HG03135 (cell line): Measurements from ENCODE around the gene RICTOR.

ENCODE experiments used
- ATAC-seq: cut with Tn5 transposase; IDR thresholded peaks from one replicate; pipeline ENCODE4 v1.9.1; 2021; ENCODE audit warnings: mild to moderate bottlenecking, moderate library complexity; ENCODE audit not compliant: unreplicated experiment

The RICTOR gene

GRCh38 chr5:39100851-39101396, 26.7 kb upstream of the RICTOR start:
- ATAC-seq, result no peak

- no peak for ATAC-seq
Measured at GRCh38 chr5:39100301-39100850, 26.2 kb upstream of the RICTOR start.

GRCh38 chr5:39099831-39100230, 25.6 kb upstream of the RICTOR start:
- no peak for ATAC-seq

- ATAC-seq, result no peak
Measured at GRCh38 chr5:39093352-39093751, 19.2 kb upstream of the RICTOR start.

GRCh38 chr5:39092581-39093351, 18.6 kb upstream of the RICTOR start:
- ATAC-seq, result no peak

GRCh38 chr5:39091940-39092580, 17.9 kb upstream of the RICTOR start:
- ATAC-seq, result no peak

- no peak for ATAC-seq
Measured at GRCh38 chr5:39083968-39084367, 9.8 kb upstream of the RICTOR start.

- no peak for ATAC-seq
Measured at GRCh38 chr5:39082995-39083394, 8.8 kb upstream of the RICTOR start.

GRCh38 chr5:39080597-39081204, 6.5 kb upstream of the RICTOR start:
- ATAC-seq, result no peak

- ATAC-seq, result no peak
Measured at GRCh38 chr5:39080168-39080567, 6.0 kb upstream of the RICTOR start.

GRCh38 chr5:39079147-39079546, 4.9 kb upstream of the RICTOR start:
- no peak for ATAC-seq

GRCh38 chr5:39076757-39077728, 2.8 kb upstream of the RICTOR start:
- ATAC-seq, result peak; percentile 16

- no peak for ATAC-seq
Measured at GRCh38 chr5:39076101-39076756, 2.0 kb upstream of the RICTOR start.

- ATAC-seq, result peak; percentile 30
Measured at GRCh38 chr5:39073767-39074016, 507 bp downstream of the RICTOR start.

- ATAC-seq, result peak; percentile 44
Measured at GRCh38 chr5:39072925-39073766, 1.1 kb downstream of the RICTOR start.

GRCh38 chr5:39068099-39068498, 6.1 kb downstream of the RICTOR start:
- no peak for ATAC-seq

GRCh38 chr5:39064450-39064849, 9.7 kb downstream of the RICTOR start:
- ATAC-seq, result no peak

- no peak for ATAC-seq
Measured at GRCh38 chr5:39063037-39063436, 11.2 kb downstream of the RICTOR start.

- no peak for ATAC-seq
Measured at GRCh38 chr5:39062530-39062929, 11.7 kb downstream of the RICTOR start.
